Measurements from ENCODE around the gene RAI14.

DNA sequence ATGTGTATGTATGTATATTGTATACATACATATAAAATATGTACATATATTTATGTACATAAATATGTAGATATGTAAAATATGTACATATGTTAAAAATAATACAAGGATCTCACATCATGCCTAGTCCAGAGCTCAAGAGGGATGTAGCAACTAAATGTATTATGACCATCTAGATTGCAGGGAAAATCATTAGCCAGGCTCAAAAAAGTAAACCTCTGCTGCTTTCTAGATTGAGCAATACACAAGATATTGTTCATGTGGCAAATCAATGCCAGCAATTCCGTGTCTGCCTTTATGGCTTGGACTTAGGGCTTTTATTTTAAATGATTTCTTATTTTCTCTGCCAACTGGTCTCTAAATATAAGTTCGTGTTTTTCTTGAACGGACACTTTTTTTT is 65.2 kb downstream of the RAI14 start:
- TF ChIP-seq, protein P1, sequence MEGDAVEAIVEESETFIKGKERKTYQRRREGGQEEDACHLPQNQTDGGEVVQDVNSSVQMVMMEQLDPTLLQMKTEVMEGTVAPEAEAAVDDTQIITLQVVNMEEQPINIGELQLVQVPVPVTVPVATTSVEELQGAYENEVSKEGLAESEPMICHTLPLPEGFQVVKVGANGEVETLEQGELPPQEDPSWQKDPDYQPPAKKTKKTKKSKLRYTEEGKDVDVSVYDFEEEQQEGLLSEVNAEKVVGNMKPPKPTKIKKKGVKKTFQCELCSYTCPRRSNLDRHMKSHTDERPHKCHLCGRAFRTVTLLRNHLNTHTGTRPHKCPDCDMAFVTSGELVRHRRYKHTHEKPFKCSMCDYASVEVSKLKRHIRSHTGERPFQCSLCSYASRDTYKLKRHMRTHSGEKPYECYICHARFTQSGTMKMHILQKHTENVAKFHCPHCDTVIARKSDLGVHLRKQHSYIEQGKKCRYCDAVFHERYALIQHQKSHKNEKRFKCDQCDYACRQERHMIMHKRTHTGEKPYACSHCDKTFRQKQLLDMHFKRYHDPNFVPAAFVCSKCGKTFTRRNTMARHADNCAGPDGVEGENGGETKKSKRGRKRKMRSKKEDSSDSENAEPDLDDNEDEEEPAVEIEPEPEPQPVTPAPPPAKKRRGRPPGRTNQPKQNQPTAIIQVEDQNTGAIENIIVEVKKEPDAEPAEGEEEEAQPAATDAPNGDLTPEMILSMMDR (IDR thresholded peaks at IDR 0.05; ENCODE audit: low read depth, low read length) = no peak
- TF ChIP-seq EZH2phosphoT487 (IDR thresholded peaks at IDR 0.05; ENCODE audit: low read depth) = no peak

All from OCI-LY3 (cell line).